Lower leg skin (tissue), 3 donors: ENCODE data around the gene NPC1L1.

Source experiments
- CTCF ChIP-seq, 3 donors: fragments of 450-650 bp; IDR thresholded peaks; one replicate each; pipeline ENCODE4 v1.5.1; 2016; ENCODE audit warnings: antibody characterized with exemption in 3 of 3, mild to moderate bottlenecking in 3 of 3, moderate library complexity in 2 of 3
- POLR2A ChIP-seq, 2 donors: fragments of 450-650 bp; IDR thresholded peaks; one replicate each; pipeline ENCODE4 v1.6.1; 2016 to 2017; ENCODE audit warnings: antibody characterized with exemption in 2 of 2, mild to moderate bottlenecking in 1 of 2, moderate library complexity in 1 of 2

DNA sequence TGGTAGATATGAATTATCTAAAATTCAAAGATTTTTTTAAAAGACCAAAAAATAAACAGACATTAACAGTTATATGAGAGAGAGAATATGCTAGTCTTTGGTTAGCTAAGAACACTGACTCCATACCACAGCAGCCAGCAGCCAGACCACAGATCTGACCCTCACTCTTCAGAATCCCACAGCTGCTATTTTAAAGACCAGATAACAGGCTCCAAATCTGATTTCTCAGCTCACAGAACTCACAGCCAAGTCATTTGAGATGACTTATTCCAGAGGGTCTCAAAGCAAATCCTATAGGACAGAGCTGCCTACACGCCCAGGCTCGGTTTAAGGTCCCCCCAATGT, 71.0 kb downstream of the NPC1L1 start:
- no peak for TF ChIP-seq CTCF (IDR thresholded peaks at IDR 0.05)
- no peak for TF ChIP-seq POLR2A (IDR thresholded peaks at IDR 0.05)
